ENCODE data around the gene DMTF1.

DMTF1 gene

DNA sequence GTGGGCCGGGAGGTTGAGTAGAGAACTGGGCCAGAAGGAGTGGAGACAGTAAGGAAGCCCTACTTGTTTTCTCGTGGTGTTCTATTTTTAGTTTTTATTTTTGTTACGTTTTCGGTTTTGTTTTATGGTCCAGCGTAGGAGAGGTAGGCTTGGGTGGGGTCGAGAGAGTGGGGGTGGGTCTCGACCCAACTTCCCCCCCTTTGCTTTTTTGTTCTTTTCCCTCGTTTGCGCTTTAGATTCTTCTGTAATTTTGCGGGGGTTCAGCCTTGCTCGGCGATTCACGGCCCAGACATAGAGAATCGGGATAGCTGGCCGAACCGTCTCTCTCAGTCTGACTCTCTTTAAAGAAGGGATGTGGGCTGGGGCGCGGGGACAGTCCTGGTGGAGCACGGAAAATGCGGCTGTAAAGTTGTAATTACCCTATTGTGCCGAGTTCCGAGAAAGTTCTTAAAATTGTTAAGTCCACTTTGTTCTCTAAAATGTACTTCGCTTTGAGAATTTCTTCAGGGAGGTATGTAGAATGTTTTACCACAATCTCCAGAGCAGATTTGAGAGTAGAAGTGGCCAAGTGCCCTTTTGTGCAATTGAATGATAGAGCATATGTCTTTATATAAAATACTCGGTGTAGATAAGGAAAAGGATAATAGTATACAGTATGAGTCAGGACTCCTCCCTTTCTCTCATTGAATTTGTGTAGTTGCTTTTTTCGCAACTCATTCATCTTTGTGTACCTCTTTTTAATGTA is 816 bp downstream of the DMTF1 start:
- DNase-seq (ENCODE audit: low read depth in 1 of 2, low spot score in 1 of 2): peak in 1 of 2 experiments; percentile 14
- peak overlapping the region; percentile 96 for H3K27ac ChIP-seq (replicated peaks)
- TF ChIP-seq, protein P1, sequence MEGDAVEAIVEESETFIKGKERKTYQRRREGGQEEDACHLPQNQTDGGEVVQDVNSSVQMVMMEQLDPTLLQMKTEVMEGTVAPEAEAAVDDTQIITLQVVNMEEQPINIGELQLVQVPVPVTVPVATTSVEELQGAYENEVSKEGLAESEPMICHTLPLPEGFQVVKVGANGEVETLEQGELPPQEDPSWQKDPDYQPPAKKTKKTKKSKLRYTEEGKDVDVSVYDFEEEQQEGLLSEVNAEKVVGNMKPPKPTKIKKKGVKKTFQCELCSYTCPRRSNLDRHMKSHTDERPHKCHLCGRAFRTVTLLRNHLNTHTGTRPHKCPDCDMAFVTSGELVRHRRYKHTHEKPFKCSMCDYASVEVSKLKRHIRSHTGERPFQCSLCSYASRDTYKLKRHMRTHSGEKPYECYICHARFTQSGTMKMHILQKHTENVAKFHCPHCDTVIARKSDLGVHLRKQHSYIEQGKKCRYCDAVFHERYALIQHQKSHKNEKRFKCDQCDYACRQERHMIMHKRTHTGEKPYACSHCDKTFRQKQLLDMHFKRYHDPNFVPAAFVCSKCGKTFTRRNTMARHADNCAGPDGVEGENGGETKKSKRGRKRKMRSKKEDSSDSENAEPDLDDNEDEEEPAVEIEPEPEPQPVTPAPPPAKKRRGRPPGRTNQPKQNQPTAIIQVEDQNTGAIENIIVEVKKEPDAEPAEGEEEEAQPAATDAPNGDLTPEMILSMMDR (IDR thresholded peaks at IDR 0.05; ENCODE audit: insufficient read depth, low read length): no peak
- TF ChIP-seq GABPA (IDR thresholded peaks at IDR 0.05; ENCODE audit: low read depth) (no peak), SPI1 (IDR thresholded peaks at IDR 0.05; ENCODE audit: borderline replicate concordance, low read depth) (no peak), POLR2AphosphoS5 (IDR thresholded peaks at IDR 0.05; ENCODE audit: low read depth) (no peak)
- TF ChIP-seq, protein P2, sequence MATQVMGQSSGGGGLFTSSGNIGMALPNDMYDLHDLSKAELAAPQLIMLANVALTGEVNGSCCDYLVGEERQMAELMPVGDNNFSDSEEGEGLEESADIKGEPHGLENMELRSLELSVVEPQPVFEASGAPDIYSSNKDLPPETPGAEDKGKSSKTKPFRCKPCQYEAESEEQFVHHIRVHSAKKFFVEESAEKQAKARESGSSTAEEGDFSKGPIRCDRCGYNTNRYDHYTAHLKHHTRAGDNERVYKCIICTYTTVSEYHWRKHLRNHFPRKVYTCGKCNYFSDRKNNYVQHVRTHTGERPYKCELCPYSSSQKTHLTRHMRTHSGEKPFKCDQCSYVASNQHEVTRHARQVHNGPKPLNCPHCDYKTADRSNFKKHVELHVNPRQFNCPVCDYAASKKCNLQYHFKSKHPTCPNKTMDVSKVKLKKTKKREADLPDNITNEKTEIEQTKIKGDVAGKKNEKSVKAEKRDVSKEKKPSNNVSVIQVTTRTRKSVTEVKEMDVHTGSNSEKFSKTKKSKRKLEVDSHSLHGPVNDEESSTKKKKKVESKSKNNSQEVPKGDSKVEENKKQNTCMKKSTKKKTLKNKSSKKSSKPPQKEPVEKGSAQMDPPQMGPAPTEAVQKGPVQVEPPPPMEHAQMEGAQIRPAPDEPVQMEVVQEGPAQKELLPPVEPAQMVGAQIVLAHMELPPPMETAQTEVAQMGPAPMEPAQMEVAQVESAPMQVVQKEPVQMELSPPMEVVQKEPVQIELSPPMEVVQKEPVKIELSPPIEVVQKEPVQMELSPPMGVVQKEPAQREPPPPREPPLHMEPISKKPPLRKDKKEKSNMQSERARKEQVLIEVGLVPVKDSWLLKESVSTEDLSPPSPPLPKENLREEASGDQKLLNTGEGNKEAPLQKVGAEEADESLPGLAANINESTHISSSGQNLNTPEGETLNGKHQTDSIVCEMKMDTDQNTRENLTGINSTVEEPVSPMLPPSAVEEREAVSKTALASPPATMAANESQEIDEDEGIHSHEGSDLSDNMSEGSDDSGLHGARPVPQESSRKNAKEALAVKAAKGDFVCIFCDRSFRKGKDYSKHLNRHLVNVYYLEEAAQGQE (IDR thresholded peaks at IDR 0.05; ENCODE audit: insufficient replicate concordance, low read depth): no peak
- H3K27me3 ChIP-seq (ENCODE audit: insufficient read depth, poor library complexity, severe bottlenecking): no peaks in the 10 kb centered on the region
- H3K4me3 ChIP-seq (replicated peaks; ENCODE audit: insufficient read depth, low read length): peak overlapping the region; percentile 72

DNA sequence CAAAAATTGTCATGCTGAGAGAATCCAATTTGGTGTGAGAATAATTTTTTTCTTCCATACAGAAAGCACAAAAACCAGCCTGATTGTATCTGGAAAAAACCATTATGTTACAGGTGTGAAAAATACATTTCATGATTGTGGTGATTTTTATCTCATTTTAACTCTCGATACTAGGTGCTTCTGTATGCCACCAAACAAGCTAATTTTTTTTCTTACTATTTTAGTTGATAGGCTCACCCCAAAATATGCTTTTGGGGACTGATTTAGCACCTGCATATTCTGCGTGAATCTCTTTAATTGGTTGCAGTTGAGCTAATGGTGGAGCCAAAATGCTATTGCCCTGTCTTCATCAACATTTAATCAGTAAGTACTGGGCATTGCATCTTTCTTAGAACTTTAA is 1.9 kb downstream of the DMTF1 start:
- H3K27me3 ChIP-seq (ENCODE audit: insufficient read depth, poor library complexity, severe bottlenecking): no peaks in the 10 kb centered on the region
- H3K4me3 ChIP-seq (replicated peaks; ENCODE audit: insufficient read depth, low read length): peak overlapping the region; percentile 72
- TF ChIP-seq SPI1 (IDR thresholded peaks at IDR 0.05; ENCODE audit: borderline replicate concordance, low read depth) (no peak), POLR2AphosphoS5 (IDR thresholded peaks at IDR 0.05; ENCODE audit: low read depth) (no peak), GABPA (IDR thresholded peaks at IDR 0.05; ENCODE audit: low read depth) (no peak)
- TF ChIP-seq, protein P2 (IDR thresholded peaks at IDR 0.05; ENCODE audit: insufficient replicate concordance, low read depth): no peak
- TF ChIP-seq, protein P1 (IDR thresholded peaks at IDR 0.05; ENCODE audit: insufficient read depth, low read length): no peak
- no peak for DNase-seq (ENCODE audit: low read depth in 1 of 2, low spot score in 1 of 2)
- H3K27ac ChIP-seq (replicated peaks): no peak overlapping the region

- DNase-seq (ENCODE audit: low read depth in 1 of 2, low spot score in 1 of 2): no peak
- H3K27me3 ChIP-seq (ENCODE audit: insufficient read depth, poor library complexity, severe bottlenecking): no peaks in the 10 kb centered on the region
- no peak overlapping the region for H3K27ac ChIP-seq (replicated peaks)
- no peak for TF ChIP-seq POLR2AphosphoS5 (IDR thresholded peaks at IDR 0.05; ENCODE audit: low read depth)
- no peak for TF ChIP-seq GABPA (IDR thresholded peaks at IDR 0.05; ENCODE audit: low read depth)
- TF ChIP-seq, protein P1 (IDR thresholded peaks at IDR 0.05; ENCODE audit: insufficient read depth, low read length): no peak
- TF ChIP-seq, protein P2 (IDR thresholded peaks at IDR 0.05; ENCODE audit: insufficient replicate concordance, low read depth): no peak
- TF ChIP-seq SPI1 (IDR thresholded peaks at IDR 0.05; ENCODE audit: borderline replicate concordance, low read depth): no peak
- H3K4me3 ChIP-seq (replicated peaks; ENCODE audit: insufficient read depth, low read length): peak overlapping the region; percentile 72; the same call in 1 of the 2 replicates
These were observed 2.3 kb downstream of the DMTF1 start for GRCh38 chr7:87154569-87154968.

Data from HL-60 (cell line).